GM23338 (cell line): Measurements from ENCODE around the gene KRT1. TPM values are rescaled to one million over a fixed set of nuclear protein-coding genes. Genes with fewer than 3 reads are reported as not detected.

Experiments used
- ATAC-seq: fragments of 200-7000 bp; cut with Tn5 transposase; 3 replicates; pipeline ENCODE4 v1.9.1; 2020
- DNase-seq: peaks from one replicate; pipeline ENCODE4 v3.0.0-alpha.2; 2015; ENCODE audit warnings: low spot score
- H2AFZ ChIP-seq: fragments of 200-600 bp; sonication (generic); 2 replicates; pipeline ENCODE4 v1.8.0; 2016; ENCODE audit warnings: antibody characterized with exemption, mild to moderate bottlenecking, moderate library complexity
- H3F3A ChIP-seq: fragments of 200-600 bp; sonication (generic); replicated peaks from 2 replicates; pipeline ENCODE4 v1.8.0; 2017; ENCODE audit warnings: antibody characterized with exemption, mixed run types, low read depth
- H3K27ac ChIP-seq: fragments of 200-600 bp; sonication (generic); 2 replicates; pipeline ENCODE4 v1.6.1; 2016; ENCODE audit warnings: low read depth
- H3K27me3 ChIP-seq: fragments of 200-600 bp; sonication (generic); 2 replicates; pipeline ENCODE4 v1.8.0; 2016; ENCODE audit warnings: mild to moderate bottlenecking, mixed run types, moderate library complexity; ENCODE audit not compliant: insufficient read depth
- H3K36me3 ChIP-seq: fragments of 200-600 bp; sonication (generic); 2 replicates; pipeline ENCODE4 v1.8.0; 2016; ENCODE audit warnings: mild to moderate bottlenecking; ENCODE audit not compliant: insufficient read depth
- H3K4me1 ChIP-seq: fragments of 200-600 bp; sonication (generic); 2 replicates; pipeline ENCODE4 v1.8.0; 2016; ENCODE audit warnings: mild to moderate bottlenecking, moderate library complexity; ENCODE audit not compliant: insufficient read depth
- H3K4me2 ChIP-seq: fragments of 200-600 bp; sonication (generic); 2 replicates; pipeline ENCODE4 v1.7.1; 2017; ENCODE audit warnings: mixed run types
- H3K4me3 ChIP-seq: fragments of 200-600 bp; sonication (generic); 2 replicates; pipeline ENCODE4 v1.6.1; 2016; ENCODE audit warnings: mixed run types
- H3K79me2 ChIP-seq: fragments of 200-600 bp; sonication (generic); replicated peaks from 2 replicates; pipeline ENCODE4 v1.8.0; 2017; ENCODE audit warnings: mild to moderate bottlenecking; ENCODE audit not compliant: insufficient read depth
- H3K9me2 ChIP-seq: fragments of 200-600 bp; sonication (generic); 2 replicates; pipeline ENCODE4 v1.8.0; 2017; ENCODE audit not compliant: insufficient read depth
- H4K20me1 ChIP-seq: fragments of 200-600 bp; sonication (generic); replicated peaks from 2 replicates; pipeline ENCODE4 v1.8.0; 2017; ENCODE audit warnings: mild to moderate bottlenecking; ENCODE audit not compliant: insufficient read depth
- H3K27ac Mint-ChIP-seq: 2 replicates; pipeline ENCODE4 v1.8.0; 2020; ENCODE audit warnings: inconsistent platforms, mild to moderate bottlenecking, moderate library complexity, mixed read lengths
- H3K27me3 Mint-ChIP-seq: 3 replicates; pipeline ENCODE4 v1.8.0; 2022; ENCODE audit warnings: low read depth, mild to moderate bottlenecking, moderate library complexity, mixed read lengths, inconsistent platforms; ENCODE audit not compliant: insufficient read depth, poor library complexity
- H3K36me3 Mint-ChIP-seq: 3 replicates; pipeline ENCODE4 v1.8.0; 2021; ENCODE audit warnings: low read depth, mild to moderate bottlenecking, inconsistent platforms, moderate library complexity, mixed read lengths
- H3K4me1 Mint-ChIP-seq: 3 replicates; pipeline ENCODE4 v1.8.0; 2020; ENCODE audit warnings: mild to moderate bottlenecking, inconsistent platforms, mixed read lengths
- H3K4me3 Mint-ChIP-seq: 3 replicates; pipeline ENCODE4 v1.8.0; 2021; ENCODE audit warnings: moderate library complexity, mild to moderate bottlenecking, inconsistent platforms, mixed read lengths
- H3K9me3 Mint-ChIP-seq: 3 replicates; pipeline ENCODE4 v1.8.0; 2020; ENCODE audit warnings: moderate library complexity, mild to moderate bottlenecking, inconsistent platforms, mixed read lengths
- ETS1 ChIP-seq: IDR thresholded peaks from 2 replicates; pipeline ENCODE4 v1.6.1; 2016; ENCODE audit warnings: antibody characterized with exemption
- EZH2 ChIP-seq: fragments of 200-600 bp; sonication (generic); IDR thresholded peaks from one replicate; pipeline ENCODE4 v1.8.0; 2017; ENCODE audit warnings: antibody characterized with exemption, mild to moderate bottlenecking, low read depth; ENCODE audit not compliant: unreplicated experiment
- EZH2phosphoT487 ChIP-seq: fragments of 200-600 bp; sonication (generic); IDR thresholded peaks from one replicate; pipeline ENCODE4 v1.8.1; 2018; ENCODE audit warnings: antibody characterized with exemption; ENCODE audit not compliant: unreplicated experiment
- POLR2AphosphoS5 ChIP-seq: IDR thresholded peaks from 2 replicates; pipeline ENCODE4 v1.6.1; 2016; ENCODE audit warnings: antibody characterized with exemption, low read depth
- ZNF331 ChIP-seq: fragments of 250-450 bp; sonication (Bioruptor Pico); IDR thresholded peaks from 2 replicates; pipeline ENCODE4 v1.5.0; 2020; ENCODE audit warnings: low read depth, mild to moderate bottlenecking, moderate library complexity
- ZNF462 ChIP-seq: fragments of 250-450 bp; sonication (Bioruptor Pico); IDR thresholded peaks from 2 replicates; pipeline ENCODE4 v1.5.0; 2020; ENCODE audit warnings: mild to moderate bottlenecking, moderate library complexity
- polyA plus RNA-seq: library from polyadenylated mRNA; unstranded; fragments of >200 nt; fragmentation: Nextera tagmentation; extraction: Ambion mirVana; gene quantifications from 2 replicates; pipeline ENCODE4 v1.2.1, GENCODE V29; 2016
- total RNA-seq: library from RNA; depleted of rRNA; stranded (reverse); fragments of >200 nt; shearing (Covaris generic); gene quantifications from 2 replicates; pipeline ENCODE4 v1.2.3, GENCODE V29; 2014

Gene KRT1
- total and polyA plus RNA-seq, 2 experiments from 2014 or later, result not detected

GRCh38 chr12:52699960-52700359 is 19.8 kb upstream of the KRT1 start:
- H3K4me3 Mint-ChIP-seq, result no peak overlapping the region
- Histone ChIP-seq H3K9me2 (no peaks in the 10 kb centered on the region), H3K4me1 (peaks cover 7% of the 10 kb centered on the region; the same call in 1 of the 2 replicates), H3K79me2 (no peaks in the 10 kb centered on the region), H4K20me1 (no peaks in the 10 kb centered on the region), H2AFZ (no peak overlapping the region), H3K36me3 (no peaks in the 10 kb centered on the region), H3K4me3 (no peak overlapping the region), H3K27ac (no peak overlapping the region), H3F3A (no peaks in the 10 kb centered on the region), H3K4me2 (no peak overlapping the region), H3K27me3 (no peaks in the 10 kb centered on the region)
- H3K36me3 Mint-ChIP-seq, result no peaks in the 10 kb centered on the region
- H3K27me3 Mint-ChIP-seq, result peaks cover 4% of the 10 kb centered on the region
- no peak overlapping the region for H3K27ac Mint-ChIP-seq
- DNase-seq (no peak), ATAC-seq (no peak)
- H3K9me3 Mint-ChIP-seq, result no peaks in the 10 kb centered on the region
- TF ChIP-seq ETS1, result no peak
- no peak for TF ChIP-seq ZNF462 (CRISPR knock-in tag)
- TF ChIP-seq EZH2, result no peak
- TF ChIP-seq EZH2phosphoT487, result no peak
- TF ChIP-seq POLR2AphosphoS5, result no peak
- no peak for TF ChIP-seq ZNF331
- peaks cover 12% of the 10 kb centered on the region for H3K4me1 Mint-ChIP-seq
